Measurements from ENCODE around the gene CPT2. TPM values are rescaled to one million over a fixed set of nuclear protein-coding genes. Genes with fewer than 3 reads are reported as not detected.
A peak's percentile ranks its signal among the peaks of the same experiment; 100 is the strongest.
"Not testable (repeated sequence)": the region's sequence is repeated elsewhere in the genome, so short reads cannot be mapped to it uniquely, and the experiment has no call there.

CPT2 gene
- total RNA-seq, 1 donor from 2014 or later, result 21.9 TPM

GRCh38 chr1:53182111-53182593 lies 14.5 kb upstream of the CPT2 start:
- peaks cover under 1% of the 10 kb centered on the region for H3K4me1 Mint-ChIP-seq (ENCODE audit: low read depth)
- H3K27ac Mint-ChIP-seq, result no peak overlapping the region
- H3K27me3 Mint-ChIP-seq, result peaks cover 38% of the 10 kb centered on the region
- H3K4me3 Mint-ChIP-seq (ENCODE audit: low read depth), result no peak overlapping the region
- peak; percentile 71 for DNase-seq (ENCODE audit: low spot score, unreplicated experiment)
- H3K9me3 Mint-ChIP-seq (ENCODE audit: low read depth), result no peaks in the 10 kb centered on the region
- H3K36me3 Mint-ChIP-seq (ENCODE audit: insufficient read depth), result no peaks in the 10 kb centered on the region
- TF ChIP-seq, protein P1, sequence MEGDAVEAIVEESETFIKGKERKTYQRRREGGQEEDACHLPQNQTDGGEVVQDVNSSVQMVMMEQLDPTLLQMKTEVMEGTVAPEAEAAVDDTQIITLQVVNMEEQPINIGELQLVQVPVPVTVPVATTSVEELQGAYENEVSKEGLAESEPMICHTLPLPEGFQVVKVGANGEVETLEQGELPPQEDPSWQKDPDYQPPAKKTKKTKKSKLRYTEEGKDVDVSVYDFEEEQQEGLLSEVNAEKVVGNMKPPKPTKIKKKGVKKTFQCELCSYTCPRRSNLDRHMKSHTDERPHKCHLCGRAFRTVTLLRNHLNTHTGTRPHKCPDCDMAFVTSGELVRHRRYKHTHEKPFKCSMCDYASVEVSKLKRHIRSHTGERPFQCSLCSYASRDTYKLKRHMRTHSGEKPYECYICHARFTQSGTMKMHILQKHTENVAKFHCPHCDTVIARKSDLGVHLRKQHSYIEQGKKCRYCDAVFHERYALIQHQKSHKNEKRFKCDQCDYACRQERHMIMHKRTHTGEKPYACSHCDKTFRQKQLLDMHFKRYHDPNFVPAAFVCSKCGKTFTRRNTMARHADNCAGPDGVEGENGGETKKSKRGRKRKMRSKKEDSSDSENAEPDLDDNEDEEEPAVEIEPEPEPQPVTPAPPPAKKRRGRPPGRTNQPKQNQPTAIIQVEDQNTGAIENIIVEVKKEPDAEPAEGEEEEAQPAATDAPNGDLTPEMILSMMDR (IDR thresholded peaks at IDR 0.05; ENCODE audit: unreplicated experiment), result peak; percentile 98

- Mint-ChIP-seq H3K9me3 (ENCODE audit: low read depth) (no peaks in the 10 kb centered on the region), H3K4me1 (ENCODE audit: low read depth) (no peaks in the 10 kb centered on the region), H3K27ac (no peak overlapping the region), H3K36me3 (ENCODE audit: insufficient read depth) (no peaks in the 10 kb centered on the region), H3K4me3 (ENCODE audit: low read depth) (no peak overlapping the region), H3K27me3 (peaks cover 38% of the 10 kb centered on the region)
- TF ChIP-seq, protein P1 (IDR thresholded peaks at IDR 0.05; ENCODE audit: unreplicated experiment), result no peak
- no peak for DNase-seq (ENCODE audit: low spot score, unreplicated experiment)
These were observed 13.9 kb upstream of the CPT2 start for GRCh38 chr1:53182716-53183094.

GRCh38 chr1:53183095-53183990 lies 13.3 kb upstream of the CPT2 start:
- H3K27ac Mint-ChIP-seq, result no peak overlapping the region

GRCh38 chr1:53185955-53186297 lies 10.7 kb upstream of the CPT2 start:
- not testable (repeated sequence) for H3K36me3 Mint-ChIP-seq (ENCODE audit: insufficient read depth); H3K4me1 Mint-ChIP-seq (ENCODE audit: low read depth); DNase-seq (ENCODE audit: low spot score, unreplicated experiment); H3K27ac Mint-ChIP-seq; H3K4me3 Mint-ChIP-seq (ENCODE audit: low read depth); H3K9me3 Mint-ChIP-seq (ENCODE audit: low read depth)
- H3K27me3 Mint-ChIP-seq, result peaks cover 31% of the 10 kb centered on the region
- TF ChIP-seq, protein P1 (IDR thresholded peaks at IDR 0.05; ENCODE audit: unreplicated experiment), result peak; percentile 27

More at GRCh38 chr1:53183095-53183990, 13.3 kb upstream of the CPT2 start:
- DNase-seq (ENCODE audit: low spot score, unreplicated experiment), result no peak
- Mint-ChIP-seq H3K4me3 (ENCODE audit: low read depth) (no peak overlapping the region), H3K4me1 (ENCODE audit: low read depth) (no peaks in the 10 kb centered on the region), H3K36me3 (ENCODE audit: insufficient read depth) (no peaks in the 10 kb centered on the region), H3K27me3 (peaks cover 40% of the 10 kb centered on the region), H3K9me3 (ENCODE audit: low read depth) (no peaks in the 10 kb centered on the region)
- TF ChIP-seq, protein P1 (IDR thresholded peaks at IDR 0.05; ENCODE audit: unreplicated experiment), result no peak

DNA sequence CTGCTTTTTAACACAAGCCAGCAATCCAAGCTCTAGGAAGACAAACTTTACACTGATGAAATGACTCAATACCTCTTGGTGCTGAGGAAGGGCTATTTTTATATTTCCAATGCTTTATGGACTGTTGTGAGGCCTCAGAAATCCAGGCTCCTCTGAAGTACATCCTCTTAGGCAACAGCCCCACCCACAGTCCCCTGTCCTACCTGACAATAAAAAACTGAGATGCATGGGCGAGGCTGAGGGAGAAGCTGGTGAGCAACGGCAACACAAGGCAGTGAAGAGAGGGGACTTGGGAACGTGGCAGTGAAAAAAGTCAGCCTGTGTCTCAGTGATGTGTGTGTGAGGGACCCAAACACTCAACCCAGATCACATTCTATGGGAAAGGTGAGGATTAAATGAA lies 10.1 kb upstream of the CPT2 start:
- TF ChIP-seq, protein P1 (IDR thresholded peaks at IDR 0.05; ENCODE audit: unreplicated experiment), result no peak
- H3K27ac Mint-ChIP-seq, result no peak overlapping the region
- no peak overlapping the region for H3K4me3 Mint-ChIP-seq (ENCODE audit: low read depth)
- H3K27me3 Mint-ChIP-seq, result peaks cover 27% of the 10 kb centered on the region
- no peak for DNase-seq (ENCODE audit: low spot score, unreplicated experiment)
- H3K9me3 Mint-ChIP-seq (ENCODE audit: low read depth), result no peaks in the 10 kb centered on the region
- no peaks in the 10 kb centered on the region for H3K36me3 Mint-ChIP-seq (ENCODE audit: insufficient read depth)
- H3K4me1 Mint-ChIP-seq (ENCODE audit: low read depth), result no peaks in the 10 kb centered on the region

Measured in progenitor cell of endocrine pancreas (in vitro differentiated cells).